HCT116 (cell line): ENCODE results near the gene CRLF1. TPM values are rescaled to one million over a fixed set of nuclear protein-coding genes. Genes with fewer than 3 reads are reported as not detected.

Experiments used
- ATAC-seq: fragments of 200-7000 bp; cut with Tn5 transposase; 2 replicates; pipeline ENCODE4 v1.9.1; 2020; ENCODE audit warnings: mild to moderate bottlenecking, moderate library complexity
- BruUV-seq: library from RNA; stranded (reverse); fragments of 400-500 nt; replicated peaks from 2 replicates; lab custom pipeline; 2021; lab: Mats Ljungman, UMichigan
- CTCF ChIA-PET: fragments of 300-600 bp; sonication (Branson Sonifier 250); formaldehyde crosslinking; loops from one replicate; lab custom pipeline; 2021; ENCODE audit warnings: antibody characterized with exemption; lab: Charles Lee
- POLR2A ChIA-PET: fragments of 300-600, 350-600 bp; sonication (Branson Sonifier 250); formaldehyde crosslinking; loops from one replicate; lab custom pipeline; 2021; ENCODE audit warnings: antibody characterized with exemption; lab: Charles Lee
- RAD21 ChIA-PET, 2 experiments: fragments of 300-600 bp; sonication (Branson Sonifier 250); formaldehyde crosslinking; loops; one replicate each; lab custom pipeline; 2023; ENCODE audit warnings: low total read pairs in 2 of 2; ENCODE audit not compliant: uncharacterized antibody in 2 of 2, unreplicated experiment in 2 of 2, low non-redundant PET in 1 of 2; lab: Charles Lee
- DNase-seq: peaks from one replicate; pipeline ENCODE4 v3.0.0-alpha.2; 2010; ENCODE audit warnings: low read depth, low spot score
- H2AFZ ChIP-seq: fragments of 200-600 bp; shearing (Covaris generic), sonication (generic); 2 replicates; pipeline ENCODE4 v1.6.1; 2017; ENCODE audit warnings: low read depth, mixed run types, mixed read lengths, antibody characterized with exemption, low read length; ENCODE audit not compliant: poor library complexity, severe bottlenecking
- H3K27ac ChIP-seq: 2 replicates; pipeline ENCODE4 v1.5.1; 2012; ENCODE audit warnings: low read depth, low read length
- H3K27me3 ChIP-seq: fragments of 200-600 bp; sonication (generic); 2 replicates; pipeline ENCODE4 v1.6.1; 2016; ENCODE audit warnings: mixed run types, low read length, mixed read lengths; ENCODE audit not compliant: insufficient read depth
- H3K36me3 ChIP-seq, 2 experiments: fragments of 200-500 bp in 1 of 2; fragments of 200-600 bp in 1 of 2; sonication (Bioruptor generic) in 1 of 2; sonication (generic) in 1 of 2; 2 replicates each; pipeline versions ENCODE4 v1.5.1 to v1.6.1; 2014 to 2016; ENCODE audit warnings: low read length in 2 of 2, inconsistent platforms in 1 of 2, mixed read lengths in 1 of 2, mixed run types in 1 of 2; ENCODE audit not compliant: insufficient read depth in 2 of 2, control insufficient read depth in 1 of 2
- H3K4me1 ChIP-seq, 2 experiments: fragments of 200-600 bp in 1 of 2; sonication (generic) in 1 of 2; 2 replicates each; pipeline versions ENCODE4 v1.5.1 to v1.6.1; 2012 to 2017; ENCODE audit warnings: low read length in 2 of 2, inconsistent platforms in 1 of 2, mild to moderate bottlenecking in 1 of 2, mixed read lengths in 1 of 2, mixed run types in 1 of 2, moderate library complexity in 1 of 2; ENCODE audit not compliant: insufficient read depth in 2 of 2, control insufficient read depth in 1 of 2
- H3K4me2 ChIP-seq: fragments of 200-600 bp; sonication (generic); 2 replicates; pipeline ENCODE4 v1.6.1; 2017; ENCODE audit warnings: mixed run types, low read length, mixed read lengths
- H3K4me3 ChIP-seq, 2 experiments: fragments of 200-600 bp in 1 of 2; sonication (generic) in 1 of 2; replicated peaks in 1 of 2; 2 replicates each; pipeline ENCODE4 v1.5.1; 2011 to 2016; ENCODE audit warnings: low read length in 2 of 2, control low read depth in 1 of 2, low read depth in 1 of 2, mild to moderate bottlenecking in 1 of 2, mixed read lengths in 1 of 2, mixed run types in 1 of 2
- H3K79me2 ChIP-seq: fragments of 200-600 bp; sonication (generic); 2 replicates; pipeline ENCODE4 v1.6.1; 2017; ENCODE audit warnings: mild to moderate bottlenecking, mixed run types, low read length, moderate library complexity, mixed read lengths; ENCODE audit not compliant: insufficient read depth
- H3K9ac ChIP-seq: fragments of 200-600 bp; sonication (generic); 2 replicates; pipeline ENCODE4 v1.6.1; 2016; ENCODE audit warnings: low read length, mixed read lengths
- H3K9me2 ChIP-seq: fragments of 200-600 bp; sonication (generic), shearing (Covaris generic); 2 replicates; pipeline ENCODE4 v1.6.1; 2017; ENCODE audit warnings: mixed run types, mild to moderate bottlenecking, moderate library complexity; ENCODE audit not compliant: insufficient read depth
- H3K9me3 ChIP-seq, 2 experiments: fragments of 200-500 bp in 1 of 2; fragments of 200-600 bp in 1 of 2; sonication (Bioruptor generic) in 1 of 2; sonication (generic) in 1 of 2; 2 replicates each; pipeline ENCODE4 v1.6.1; 2014 to 2017; ENCODE audit warnings: low read length in 2 of 2, mixed read lengths in 2 of 2, inconsistent platforms in 1 of 2, low read depth in 1 of 2, mild to moderate bottlenecking in 1 of 2, mixed run types in 1 of 2, moderate library complexity in 1 of 2; ENCODE audit not compliant: control insufficient read depth in 1 of 2, insufficient read depth in 1 of 2
- H4K20me1 ChIP-seq: fragments of 200-600 bp; sonication (generic), shearing (Covaris generic); 2 replicates; pipeline ENCODE4 v1.6.1; 2017; ENCODE audit warnings: mixed run types, mild to moderate bottlenecking, moderate library complexity; ENCODE audit not compliant: insufficient read depth
- ATF3 ChIP-seq: IDR thresholded peaks from 2 replicates; pipeline ENCODE4 v1.6.1; 2012
- EGR1 ChIP-seq: IDR thresholded peaks from 2 replicates; pipeline ENCODE4 v1.6.1; 2012; ENCODE audit warnings: low read depth
- EZH2 ChIP-seq: fragments of 200-600 bp; sonication (generic); IDR thresholded peaks from 2 replicates; pipeline ENCODE4 v1.6.1; 2017; ENCODE audit warnings: antibody characterized with exemption, mixed run types
- EZH2phosphoT487 ChIP-seq: fragments of 200-600 bp; IDR thresholded peaks from 2 replicates; pipeline ENCODE4 v1.6.1; 2018; ENCODE audit warnings: antibody characterized with exemption, borderline replicate concordance
- FOSL1 ChIP-seq: IDR thresholded peaks from 2 replicates; pipeline ENCODE4 v1.6.1; 2012; ENCODE audit warnings: low read depth
- REST ChIP-seq: IDR thresholded peaks from 2 replicates; pipeline ENCODE4 v1.6.1; 2012; ENCODE audit warnings: low read depth
- SIN3A ChIP-seq: IDR thresholded peaks from 2 replicates; pipeline ENCODE4 v1.6.1; 2012; ENCODE audit warnings: low read depth
- YY1 ChIP-seq: IDR thresholded peaks from 2 replicates; pipeline ENCODE4 v1.6.1; 2011; ENCODE audit warnings: low read length, low read depth, moderate library complexity, mild to moderate bottlenecking; ENCODE audit not compliant: insufficient replicate concordance; ENCODE audit errors: extremely low read depth
- intact Hi-C: fragments of 100-400 bp; cut with micrococcal nuclease; formaldehyde crosslinking; loops from 2 replicates; pipeline ENCODE4 v1.10.0; 2022
- total RNA-seq: library from RNA; stranded (reverse); gene quantifications from one replicate; pipeline ENCODE4 v1.2.1, GENCODE V29; 2021; ENCODE audit not compliant: unreplicated experiment

CRLF1 gene
- total RNA-seq, 1 experiment from 2014 or later, result 43.0 TPM

GRCh38 chr19:18650021-18650390 lies 43.4 kb upstream of the CRLF1 start:
- Histone ChIP-seq H3K4me2 (no peak overlapping the region), H3K79me2 (peaks cover 7% of the 10 kb centered on the region; the same call in 1 of the 2 replicates), H3K9ac (no peak overlapping the region), H3K4me1 (no peaks in the 10 kb centered on the region), H3K27ac (no peak overlapping the region), H2AFZ (no peak overlapping the region), H3K9me3 (no peaks in the 10 kb centered on the region), H3K4me3 (no peak overlapping the region), H4K20me1 (no peaks in the 10 kb centered on the region), H3K36me3 (no peaks in the 10 kb centered on the region), H3K27me3 (no peaks in the 10 kb centered on the region), H3K9me2 (no peaks in the 10 kb centered on the region)
- intact Hi-C loops, result no loop called here
- DNase-seq (no peak), ATAC-seq (no peak)
- BruUV-seq, result no TSS peak
- RAD21 ChIA-PET, result no interaction called here
- CTCF ChIA-PET, result no interaction called here
- TF ChIP-seq SIN3A, result no peak
- no peak for TF ChIP-seq EGR1
- no peak for TF ChIP-seq EZH2phosphoT487
- TF ChIP-seq REST, result no peak
- no peak for TF ChIP-seq FOSL1
- no peak for TF ChIP-seq EZH2
- TF ChIP-seq YY1, result no peak
- TF ChIP-seq ATF3, result no peak
- POLR2A ChIA-PET, result no interaction called here
